CD1c-positive myeloid dendritic cell (primary cell): ENCODE results near the gene ODAM.
A peak's percentile ranks its signal among the peaks of the same experiment; 100 is the strongest.
"Not testable (repeated sequence)": the region's sequence is repeated elsewhere in the genome, so short reads cannot be mapped to it uniquely, and the experiment has no call there.

Experiments used
- DNase-seq: peaks from one replicate; pipeline ENCODE4 v3.0.0-alpha.2; 2016; ENCODE audit errors: extremely low spot score

The ODAM gene

DNA sequence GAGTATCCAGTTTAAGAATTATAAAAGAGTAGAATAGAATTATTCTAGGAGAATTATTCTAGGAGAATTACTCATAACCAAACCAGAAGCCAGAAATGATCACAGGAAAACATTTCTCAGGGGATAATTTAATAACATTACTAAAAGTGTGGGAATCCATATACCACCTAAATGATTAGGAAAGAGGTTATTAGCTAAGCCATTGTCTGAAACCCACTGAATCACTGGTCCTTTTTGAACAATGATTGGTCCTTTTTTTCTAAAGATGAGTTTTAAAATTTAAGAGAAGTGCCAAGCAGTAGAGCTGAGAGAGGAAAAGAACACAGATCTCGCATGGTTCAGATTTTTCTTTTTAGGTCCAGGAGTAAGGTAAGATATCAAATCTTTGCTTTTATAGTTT lies at the start of gene ODAM:
TSS of gene ODAM (plus strand) at position 301 of the 400 bp plus-strand sequence. CDS start 819 bp downstream, outside the sequence.
- DNase-seq: no peak

- no peak for DNase-seq
These were observed 44.3 kb upstream of the ODAM start for GRCh38 chr4:70151271-70151670.

DNA sequence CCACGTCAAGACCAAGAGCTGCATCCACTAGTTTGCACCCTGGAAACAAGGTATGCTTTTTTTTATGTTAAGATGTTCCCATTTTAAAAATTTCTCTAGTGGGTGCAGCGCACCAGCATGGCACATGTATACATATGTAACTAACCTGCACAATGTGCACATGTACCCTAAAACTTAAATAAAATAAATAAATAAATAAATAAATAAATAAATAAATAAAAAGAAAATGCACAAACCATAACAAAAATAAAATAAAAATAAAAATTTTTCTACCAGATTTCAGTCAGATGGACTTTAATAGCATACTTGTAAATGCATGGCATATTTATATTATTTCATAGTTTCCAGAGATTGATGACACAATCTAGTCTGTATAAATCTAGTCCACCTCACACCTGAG lies 43.4 kb upstream of the ODAM start:
- DNase-seq: no peak

DNA sequence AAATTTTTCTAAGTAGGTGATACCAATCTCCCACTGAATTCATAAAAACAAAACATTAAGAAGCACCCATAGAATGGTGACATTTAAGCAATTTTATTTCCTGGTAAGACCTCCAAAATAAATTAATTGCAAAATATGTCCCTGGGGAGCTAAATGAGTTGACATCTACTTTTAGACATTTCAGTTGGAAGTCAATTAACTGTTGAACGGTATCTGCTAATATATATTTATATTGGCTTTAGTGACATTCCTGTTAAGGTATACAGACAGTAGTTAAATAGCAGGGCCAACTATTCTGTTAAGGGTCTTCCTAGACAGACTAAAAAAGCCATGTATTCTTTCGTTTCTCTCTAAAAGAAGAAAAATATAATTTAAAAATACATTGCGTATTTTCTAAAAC lies 41.6 kb upstream of the ODAM start, which contains the start of gene PRR27:
TSS of gene PRR27 (plus strand) at position 301 of the 400 bp plus-strand sequence. CDS start 139 bp downstream, outside the sequence.
- no peak for DNase-seq

GRCh38 chr4:70158576-70158975 lies 36.9 kb upstream of the ODAM start:
- DNase-seq: no peak

- no peak for DNase-seq
These were observed 18.4 kb upstream of the ODAM start for GRCh38 chr4:70177090-70177489.

- no peak for DNase-seq
These were observed 17.4 kb upstream of the ODAM start for GRCh38 chr4:70178075-70178660.

DNA sequence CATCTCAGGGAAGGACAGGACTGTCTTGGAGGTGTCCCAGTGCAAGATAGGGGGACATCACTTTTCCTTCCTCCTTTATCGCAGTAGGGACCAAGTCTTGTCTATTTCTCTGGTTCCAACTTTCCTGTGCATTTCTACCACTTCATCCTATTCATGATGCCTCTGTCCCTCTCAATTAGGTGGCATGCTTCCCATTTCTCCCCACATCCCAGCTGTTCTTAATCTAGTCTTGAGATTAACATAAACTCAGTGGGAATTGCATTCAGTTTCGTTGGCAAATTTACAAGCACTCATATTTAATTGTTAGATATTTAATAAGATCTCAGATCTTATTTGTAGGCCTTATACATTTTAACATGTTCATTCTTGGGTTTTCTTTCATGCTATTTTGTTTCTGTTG lies 15.7 kb upstream of the ODAM start:
- no peak for DNase-seq

GRCh38 chr4:70181864-70182263 lies 13.7 kb upstream of the ODAM start:
- no peak for DNase-seq

- DNase-seq: no peak
These were observed 12.9 kb upstream of the ODAM start for GRCh38 chr4:70182517-70183167.

- peak; percentile 45 for DNase-seq
These were observed 12.2 kb upstream of the ODAM start for GRCh38 chr4:70183168-70183939.

DNA sequence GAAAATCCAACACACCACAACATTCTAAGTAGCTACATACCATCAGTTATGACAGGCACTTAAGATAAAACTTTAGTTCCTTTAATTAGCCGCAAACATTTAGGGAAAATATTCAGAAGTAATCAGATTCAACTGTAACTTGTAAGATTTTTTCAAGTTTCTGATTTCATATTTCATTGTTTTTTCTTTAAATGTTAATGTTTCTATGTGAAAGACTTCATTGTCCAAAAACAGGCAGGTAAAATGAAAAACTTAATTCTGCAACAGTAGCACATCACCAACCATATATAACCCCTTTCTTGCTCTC lies 11.6 kb upstream of the ODAM start:
- no peak for DNase-seq

GRCh38 chr4:70187216-70187615 lies 8.3 kb upstream of the ODAM start:
- no peak for DNase-seq

- DNase-seq: no peak
These were observed 4.9 kb upstream of the ODAM start for GRCh38 chr4:70190579-70190978.

- no peak for DNase-seq
These were observed 3.9 kb upstream of the ODAM start for GRCh38 chr4:70191647-70192046.

- DNase-seq: no peak
These were observed 2.6 kb upstream of the ODAM start for GRCh38 chr4:70192895-70193294.

- no peak for DNase-seq
These were observed 1.3 kb downstream of the ODAM start for GRCh38 chr4:70196857-70197256.

GRCh38 chr4:70197842-70198241 lies 2.3 kb downstream of the ODAM start:
- DNase-seq: no peak

DNA sequence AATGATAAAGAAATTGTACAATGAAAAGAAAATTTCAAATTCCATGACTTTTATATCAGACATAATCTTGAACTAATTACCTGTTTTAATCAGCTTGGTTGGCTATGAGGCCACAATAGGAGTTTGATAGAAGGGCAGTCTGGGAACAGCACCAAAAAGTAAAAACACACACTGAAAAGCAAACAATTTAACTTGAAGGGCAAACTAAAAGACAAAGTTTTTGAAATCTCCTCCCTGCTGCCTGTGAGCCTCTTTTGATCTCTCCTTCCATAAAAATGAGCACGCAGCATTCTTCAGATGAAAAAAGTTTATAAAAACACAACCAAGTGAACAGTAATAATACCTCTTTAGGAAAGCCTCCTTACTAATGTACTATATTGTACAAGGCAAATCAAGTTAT lies 8.1 kb downstream of the ODAM start:
- no peak for DNase-seq

GRCh38 chr4:70212752-70213151 lies 17.2 kb downstream of the ODAM start:
- DNase-seq: not testable (repeated sequence)

DNA sequence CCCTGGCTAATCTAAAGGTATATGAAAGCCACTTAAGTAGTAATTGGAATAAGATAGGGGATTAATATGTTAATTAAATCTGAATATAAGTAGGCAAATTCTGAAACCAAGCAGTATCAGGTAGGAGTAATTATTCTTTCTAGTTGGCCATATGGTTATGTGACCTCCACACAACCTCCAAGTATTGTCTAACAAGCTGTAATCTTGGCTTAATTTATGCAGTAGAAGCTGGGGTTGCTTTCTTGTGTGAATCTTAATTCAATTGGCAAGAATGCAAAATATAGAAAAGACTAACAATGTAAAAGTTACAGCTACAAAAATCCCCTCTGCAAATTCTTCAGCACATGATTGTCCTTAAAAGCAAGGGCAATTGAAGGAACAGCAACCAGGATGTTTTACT lies 20.6 kb downstream of the ODAM start:
- not testable (repeated sequence) for DNase-seq

DNA sequence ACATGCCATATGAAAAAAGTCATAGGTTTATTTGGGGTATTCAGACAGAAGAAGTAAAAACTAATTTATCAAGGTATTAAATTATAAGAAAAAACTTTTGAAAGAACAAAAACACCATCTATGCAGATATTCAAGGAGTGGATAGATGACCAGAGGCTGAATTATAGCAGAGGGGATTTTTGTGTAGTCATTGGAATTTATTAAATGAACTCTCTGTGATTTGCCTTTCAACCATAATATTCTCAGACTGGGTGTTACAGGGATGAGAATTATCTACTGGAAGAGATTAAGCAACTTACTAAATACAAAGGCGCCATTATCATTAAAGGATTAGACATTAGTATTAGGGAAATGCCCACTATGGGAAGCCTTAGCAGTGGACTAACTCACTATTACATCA lies 21.0 kb downstream of the ODAM start:
- not testable (repeated sequence) for DNase-seq

DNA sequence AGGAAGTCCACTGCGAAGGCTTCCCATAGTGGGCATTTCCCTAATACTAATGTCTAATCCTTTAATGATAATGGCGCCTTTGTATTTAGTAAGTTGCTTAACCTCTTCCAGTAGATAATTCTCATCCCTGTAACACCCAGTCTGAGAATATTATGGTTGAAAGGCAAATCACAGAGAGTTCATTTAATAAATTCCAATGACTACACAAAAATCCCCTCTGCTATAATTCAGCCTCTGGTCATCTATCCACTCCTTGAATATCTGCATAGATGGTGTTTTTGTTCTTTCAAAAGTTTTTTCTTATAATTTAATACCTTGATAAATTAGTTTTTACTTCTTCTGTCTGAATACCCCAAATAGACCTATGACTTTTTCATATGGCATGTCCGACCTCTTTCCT lies 25.9 kb downstream of the ODAM start:
- DNase-seq: not testable (repeated sequence)
